H4 (cell line): ENCODE measurements around the gene ADAMTS2. TPM values are rescaled to one million over a fixed set of nuclear protein-coding genes. Genes with fewer than 3 reads are reported as not detected.
A peak's percentile ranks its signal among the peaks of the same experiment; 100 is the strongest.

Experiments
- DNase-seq: peaks from one replicate; pipeline ENCODE4 v3.0.0-alpha.2; 2015; ENCODE audit warnings: low spot score
- total RNA-seq: library from RNA; depleted of rRNA; stranded (reverse); fragments of >200 nt; shearing (Covaris generic); gene quantifications from 2 replicates; pipeline ENCODE4 v1.2.3, GENCODE V29; 2014

Gene ADAMTS2
- total RNA-seq, 1 experiment from 2014 or later, result 1.2 TPM

DNA sequence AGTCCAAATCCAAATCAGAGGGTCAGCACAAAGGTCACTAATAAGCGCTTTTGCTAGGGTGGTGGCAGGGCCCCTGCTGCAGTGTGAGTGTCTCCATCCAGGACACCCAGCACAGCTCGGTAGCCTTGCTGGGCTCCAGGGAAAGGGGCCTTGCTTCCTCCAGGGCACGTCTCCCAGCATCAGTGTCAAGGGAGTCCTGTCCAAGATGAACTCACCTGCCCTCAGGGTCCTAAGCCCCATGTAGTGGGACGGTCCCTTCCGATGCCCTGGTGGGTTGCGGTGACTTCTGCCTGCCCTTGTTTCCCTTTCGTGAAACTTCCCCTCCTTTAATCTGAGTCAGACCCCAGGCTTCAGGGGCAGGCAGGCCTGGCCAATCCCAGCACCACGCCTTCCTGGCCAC, 183.4 kb downstream of the ADAMTS2 start:
- DNase-seq, result no peak

DNA sequence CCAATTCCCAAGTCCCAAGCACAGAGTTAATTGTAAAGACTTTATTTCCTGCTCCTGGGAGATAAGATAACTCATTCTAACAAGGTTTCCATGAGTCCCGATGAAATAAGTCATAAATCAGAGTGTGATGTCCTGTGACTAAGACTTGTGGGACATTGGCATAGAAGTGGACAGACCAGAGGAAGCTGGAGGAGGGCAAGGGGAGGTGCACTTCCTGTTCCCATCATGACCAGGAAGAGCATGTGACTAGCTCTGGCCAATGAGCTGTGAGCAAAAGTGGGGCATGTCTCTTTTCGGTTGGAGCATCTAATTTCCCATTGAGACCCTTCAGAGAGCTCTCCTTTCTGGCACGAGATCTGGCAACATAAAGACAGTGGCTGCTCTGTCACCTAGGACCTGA, 184.7 kb downstream of the ADAMTS2 start:
- DNase-seq, result no peak

DNA sequence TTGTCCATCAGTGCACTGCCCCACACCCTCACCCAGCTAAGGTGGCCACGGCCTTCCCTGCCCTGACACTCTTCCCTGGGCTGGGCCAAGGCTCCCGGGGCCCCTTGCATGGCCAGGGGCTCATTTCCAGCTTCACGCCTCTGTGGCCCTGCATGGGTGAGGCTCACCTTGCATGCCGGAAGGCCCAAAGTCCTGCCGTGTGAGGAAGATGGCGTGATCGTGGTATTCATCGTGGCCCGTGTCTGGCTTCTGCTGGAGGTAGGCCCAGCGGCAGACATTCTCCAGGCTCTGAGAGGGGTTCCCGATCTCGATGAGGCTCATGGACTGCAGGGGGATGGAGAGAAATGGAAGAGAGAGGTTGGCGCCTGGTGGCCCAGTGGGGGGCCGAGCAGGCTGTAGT, 186.7 kb downstream of the ADAMTS2 start:
- DNase-seq, result no peak

DNA sequence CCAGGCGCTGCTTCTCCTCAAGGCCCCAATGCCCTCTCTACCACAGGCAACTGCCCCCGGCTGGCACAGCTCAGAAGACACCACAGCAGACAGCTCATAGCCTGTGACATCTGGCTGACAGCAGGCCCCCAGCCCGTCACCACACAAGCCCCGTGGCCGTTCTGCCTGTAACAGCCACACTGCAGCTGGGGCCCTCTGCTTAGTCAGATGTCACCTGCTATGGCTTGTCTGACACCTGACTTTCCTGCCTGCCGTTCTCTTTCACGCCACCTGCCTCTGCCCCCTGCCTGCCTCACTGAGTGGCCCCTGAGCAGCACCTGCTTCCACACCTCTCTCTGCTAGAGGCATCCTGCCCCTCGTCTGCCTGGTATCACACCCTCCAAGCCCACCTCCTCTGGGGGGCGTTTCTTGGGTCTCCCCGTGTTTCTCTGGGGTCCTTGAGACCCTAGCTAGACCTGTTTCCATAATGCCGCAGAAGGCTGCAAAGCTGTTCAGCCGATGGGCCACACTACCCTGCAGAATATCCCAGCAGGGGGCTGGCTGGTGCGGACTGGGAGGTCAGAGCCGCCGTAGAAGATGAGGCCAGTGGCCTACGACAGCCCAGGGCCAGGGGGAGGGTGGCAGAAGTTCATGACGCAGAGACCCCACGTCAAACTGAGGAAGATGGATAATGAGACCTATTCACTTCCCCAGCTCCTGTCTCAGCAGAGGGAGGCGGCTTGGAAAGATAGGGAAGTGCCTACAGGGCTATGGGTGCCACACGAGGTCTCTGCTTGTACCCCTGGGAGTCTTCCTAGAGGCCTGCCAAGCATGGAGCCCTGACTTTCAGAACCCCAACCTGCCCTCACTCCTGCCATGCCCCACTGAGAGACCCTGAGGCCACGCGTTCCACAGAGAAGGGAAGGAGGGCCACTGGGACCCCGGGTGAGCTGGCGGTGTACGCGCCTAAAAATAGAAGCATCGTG, 190.0 kb downstream of the ADAMTS2 start:
- DNase-seq, result no peak

DNA sequence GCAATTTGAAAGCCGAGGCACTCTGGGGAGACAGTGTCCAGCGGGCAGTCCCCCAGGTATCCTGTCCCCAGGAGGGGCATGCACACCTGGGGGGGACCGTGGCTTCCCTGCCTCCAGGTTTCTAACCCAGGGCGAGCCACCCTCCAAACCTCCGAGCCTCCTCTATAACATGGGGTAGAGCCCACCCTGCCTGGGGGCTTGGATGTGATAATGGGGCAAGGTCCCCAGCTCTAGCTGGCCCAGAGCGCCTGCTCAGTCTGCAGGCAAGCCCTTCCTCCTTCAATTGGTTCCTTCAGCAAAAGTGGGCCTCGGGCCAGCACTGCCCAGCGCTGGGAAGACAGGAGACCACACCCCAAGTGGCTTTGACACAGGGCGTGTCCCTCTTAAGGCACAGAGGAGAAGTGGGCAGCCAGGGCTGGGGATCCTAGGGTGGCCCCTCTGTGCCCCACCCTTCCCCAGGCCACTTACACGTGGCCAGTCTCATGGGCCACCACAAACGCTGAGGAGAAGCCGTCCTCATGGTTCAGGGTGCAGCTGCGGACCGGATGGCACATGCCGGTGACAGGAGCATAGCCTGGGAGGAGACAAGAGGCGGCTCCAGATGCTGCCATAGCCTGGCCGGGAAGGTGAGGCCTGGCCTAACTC, 190.8 kb downstream of the ADAMTS2 start:
- DNase-seq, result no peak

DNA sequence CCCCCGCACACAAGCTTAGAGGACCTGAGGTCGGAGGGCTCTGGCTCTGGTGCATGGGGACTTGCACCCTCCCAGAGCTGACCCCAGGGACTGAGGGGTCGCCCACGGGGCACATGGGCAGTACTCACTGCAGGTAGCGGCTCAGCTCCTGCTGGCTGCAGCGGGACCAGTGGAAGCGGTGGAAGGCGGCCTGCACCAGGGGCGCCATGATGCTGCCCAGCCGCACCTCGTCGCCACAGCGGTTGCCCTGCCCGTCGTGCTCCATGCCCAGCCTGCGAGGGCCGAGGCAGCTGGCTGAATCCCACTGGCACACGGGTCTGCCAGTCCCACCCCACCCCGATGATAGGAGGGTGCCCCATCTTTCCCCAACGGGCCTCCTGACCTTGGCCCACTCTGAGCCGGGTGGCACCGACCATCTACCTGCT, 191.3 kb downstream of the ADAMTS2 start:
- DNase-seq, result no peak

DNA sequence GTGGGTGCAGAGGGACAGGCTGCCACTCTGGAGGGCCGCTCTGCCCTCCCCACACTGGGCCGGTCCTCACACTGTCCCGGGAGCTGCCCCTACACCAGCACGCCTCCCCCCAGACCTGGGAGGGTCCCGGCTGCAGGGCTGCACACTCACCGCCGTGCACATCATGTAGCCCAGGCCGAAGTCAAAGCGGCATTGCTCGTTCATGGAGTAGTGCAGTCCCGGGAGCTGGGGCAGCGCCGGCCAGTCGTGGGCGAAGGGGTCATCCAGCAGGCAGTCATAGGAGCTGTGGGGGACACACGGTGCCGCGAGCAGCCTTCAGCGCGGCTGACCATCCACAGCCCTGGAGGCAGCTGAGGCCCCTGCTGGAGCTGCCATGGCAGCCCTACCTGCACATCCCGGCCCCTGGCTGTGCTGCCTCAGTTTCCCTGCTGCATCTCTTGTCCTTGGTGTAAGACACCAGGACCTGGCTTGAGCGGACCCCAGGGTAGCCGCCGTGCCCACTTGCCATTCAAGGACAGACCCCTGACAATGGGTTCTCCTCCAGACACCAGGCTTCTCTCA, 191.8 kb downstream of the ADAMTS2 start:
- no peak for DNase-seq

DNA sequence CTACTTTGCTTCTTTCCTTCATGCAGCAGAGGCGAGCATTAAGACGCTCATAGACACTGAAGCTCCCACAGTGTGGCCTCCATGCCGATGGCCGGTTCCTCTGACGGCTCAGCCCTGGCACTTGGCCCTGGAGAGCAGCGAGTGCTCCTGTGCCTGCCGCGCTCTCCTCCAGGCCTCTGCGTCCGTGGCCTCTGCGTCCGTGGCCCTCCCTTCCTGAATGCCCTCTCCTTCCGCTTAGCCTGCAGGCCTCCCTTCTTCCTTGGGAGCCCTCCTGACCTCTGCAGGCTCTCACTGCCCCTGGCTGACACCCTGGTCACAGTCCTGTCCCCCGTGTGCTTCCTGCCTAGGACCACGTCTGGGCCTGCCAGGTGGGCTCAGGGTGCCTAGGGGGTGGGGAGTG, 192.3 kb downstream of the ADAMTS2 start:
- no peak for DNase-seq

DNA sequence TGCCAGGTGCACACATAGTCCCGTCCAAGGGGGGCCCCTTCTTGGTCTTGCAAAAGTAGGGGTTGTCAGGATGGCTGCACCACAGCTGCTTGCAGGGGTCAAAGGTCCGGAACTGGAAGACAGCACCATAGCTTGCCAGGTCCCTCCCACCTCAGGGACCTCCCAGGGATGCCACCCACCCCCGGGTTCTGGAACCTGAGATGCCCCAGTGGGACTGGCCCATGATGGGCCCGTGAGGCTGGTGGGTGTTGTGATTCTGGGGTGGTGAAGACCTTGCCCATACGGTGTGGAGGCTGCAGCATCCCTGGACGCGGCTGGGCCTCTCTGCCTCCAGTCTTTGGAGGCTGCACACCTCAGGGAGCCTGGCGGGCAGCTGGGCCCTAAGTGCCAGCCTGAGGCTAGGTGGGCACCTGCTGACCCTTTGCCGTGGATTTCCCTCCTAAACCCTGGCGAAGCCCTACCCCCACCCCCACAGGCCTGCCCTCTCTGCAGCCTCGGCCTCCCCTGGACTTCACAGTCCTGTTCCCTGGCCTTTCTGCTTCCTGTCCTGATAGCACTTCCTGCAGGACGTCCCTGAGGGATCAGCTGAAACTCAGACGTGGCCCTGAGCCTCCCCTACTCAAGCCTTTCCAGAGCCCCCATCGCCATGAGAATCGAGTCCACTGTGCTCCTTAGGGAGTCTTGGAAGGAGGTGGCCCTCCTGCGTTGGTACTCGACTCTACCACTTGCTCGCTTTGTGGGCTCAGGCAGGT, 192.9 kb downstream of the ADAMTS2 start:
- DNase-seq, result no peak

DNA sequence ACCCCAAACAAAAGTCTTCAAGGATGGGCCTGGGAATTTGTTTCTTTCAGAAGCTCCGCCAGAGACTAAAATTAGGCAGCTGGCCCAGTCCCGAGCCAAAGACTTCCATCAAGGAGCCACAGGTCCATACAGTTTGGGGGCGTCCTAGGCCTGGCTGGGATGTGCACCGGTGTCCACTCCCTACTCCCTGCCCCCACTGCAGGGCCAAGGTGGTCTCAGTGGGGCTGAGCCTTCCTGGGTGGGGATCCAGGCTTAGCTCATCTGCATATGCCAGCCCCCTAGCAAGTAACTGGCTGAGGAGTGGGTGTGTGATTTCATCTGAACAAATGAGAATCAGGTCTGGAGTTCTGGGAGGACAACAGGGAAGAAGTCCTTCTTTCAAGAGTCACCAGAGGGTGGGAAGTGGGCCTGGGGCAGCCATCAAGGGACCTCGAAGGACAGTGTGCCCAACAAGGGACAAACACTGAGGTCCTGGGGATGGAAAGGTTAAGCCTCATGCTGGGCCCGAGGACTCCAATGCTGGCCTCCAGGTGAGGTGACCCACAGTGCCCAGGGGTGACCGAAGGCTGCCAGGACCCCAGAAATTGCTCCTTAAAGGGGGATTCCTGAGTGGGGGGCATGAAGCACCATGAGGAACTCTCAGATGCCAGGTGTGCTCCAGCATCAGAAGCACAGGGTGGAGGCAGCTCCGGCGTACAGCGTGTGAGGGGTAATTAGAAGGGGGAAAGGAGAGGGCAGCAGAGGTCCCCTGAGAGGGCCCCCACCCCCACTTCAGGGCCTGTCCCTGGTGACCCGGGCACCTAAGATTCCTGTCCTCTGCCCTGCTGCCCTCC, 193.8 kb downstream of the ADAMTS2 start:
- no peak for DNase-seq

DNA sequence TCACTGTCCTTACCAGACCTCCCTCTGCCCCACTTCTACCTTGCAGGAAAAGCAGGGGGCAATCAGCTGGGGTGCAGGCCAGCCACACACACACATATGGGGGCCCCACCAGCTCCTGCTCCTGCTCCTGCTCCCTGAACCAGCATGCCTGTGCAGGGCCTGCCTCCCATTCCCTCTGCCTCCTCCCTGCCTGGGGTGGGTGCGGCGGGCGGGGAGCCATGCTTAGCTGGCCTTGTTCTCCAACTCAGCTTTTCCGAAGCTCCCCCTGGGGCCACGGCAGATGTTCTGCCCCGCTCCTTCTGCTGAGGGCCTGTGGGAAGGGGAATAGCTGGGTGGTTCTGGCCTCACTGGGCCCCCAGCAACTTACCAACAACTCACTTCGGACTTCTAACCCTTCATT, 195.2 kb downstream of the ADAMTS2 start:
- no peak for DNase-seq

DNA sequence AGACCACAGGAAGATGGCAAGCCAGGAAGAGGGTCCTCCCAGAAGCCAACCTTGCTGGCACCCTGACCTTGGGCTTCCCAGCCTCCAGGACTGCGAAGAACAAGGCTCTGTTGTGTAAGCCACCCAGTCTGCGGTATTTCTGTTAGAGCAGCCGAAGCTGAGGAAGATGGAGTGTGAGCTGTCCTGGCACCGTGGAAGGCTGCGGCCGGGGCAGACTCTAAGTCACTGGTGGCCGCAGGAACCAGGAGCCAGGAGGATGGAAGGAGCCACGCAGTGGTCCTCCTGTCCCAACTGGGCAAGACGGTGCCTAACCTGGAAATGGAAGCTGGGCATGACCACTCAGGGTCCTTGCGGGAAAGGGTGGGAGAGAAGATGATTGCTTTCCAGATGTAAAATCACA, 196.0 kb downstream of the ADAMTS2 start:
- DNase-seq, result no peak

DNA sequence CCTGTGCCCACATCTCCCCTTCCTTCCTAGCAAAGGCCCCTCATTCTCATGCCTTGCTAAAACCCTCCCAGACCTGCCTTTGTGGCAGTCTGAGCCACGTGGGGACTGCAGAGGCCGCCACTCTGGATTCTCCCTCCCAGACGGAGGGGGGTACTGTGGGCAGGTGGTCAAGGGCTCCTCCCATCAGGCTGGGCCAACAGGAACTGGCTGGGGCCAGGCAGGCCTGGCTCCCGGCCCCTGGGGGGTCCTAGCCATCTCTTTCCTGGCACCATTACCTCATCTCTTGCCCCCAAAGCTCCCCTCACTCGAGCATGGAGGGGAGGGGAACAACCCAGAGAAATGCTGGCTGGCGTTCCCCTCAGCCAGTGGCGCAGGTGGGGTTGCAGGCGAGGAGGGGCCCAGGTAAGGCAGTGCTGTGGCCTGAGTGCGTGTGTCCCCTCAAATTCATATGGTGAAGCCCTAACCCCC, 196.5 kb downstream of the ADAMTS2 start:
- DNase-seq, result no peak

DNA sequence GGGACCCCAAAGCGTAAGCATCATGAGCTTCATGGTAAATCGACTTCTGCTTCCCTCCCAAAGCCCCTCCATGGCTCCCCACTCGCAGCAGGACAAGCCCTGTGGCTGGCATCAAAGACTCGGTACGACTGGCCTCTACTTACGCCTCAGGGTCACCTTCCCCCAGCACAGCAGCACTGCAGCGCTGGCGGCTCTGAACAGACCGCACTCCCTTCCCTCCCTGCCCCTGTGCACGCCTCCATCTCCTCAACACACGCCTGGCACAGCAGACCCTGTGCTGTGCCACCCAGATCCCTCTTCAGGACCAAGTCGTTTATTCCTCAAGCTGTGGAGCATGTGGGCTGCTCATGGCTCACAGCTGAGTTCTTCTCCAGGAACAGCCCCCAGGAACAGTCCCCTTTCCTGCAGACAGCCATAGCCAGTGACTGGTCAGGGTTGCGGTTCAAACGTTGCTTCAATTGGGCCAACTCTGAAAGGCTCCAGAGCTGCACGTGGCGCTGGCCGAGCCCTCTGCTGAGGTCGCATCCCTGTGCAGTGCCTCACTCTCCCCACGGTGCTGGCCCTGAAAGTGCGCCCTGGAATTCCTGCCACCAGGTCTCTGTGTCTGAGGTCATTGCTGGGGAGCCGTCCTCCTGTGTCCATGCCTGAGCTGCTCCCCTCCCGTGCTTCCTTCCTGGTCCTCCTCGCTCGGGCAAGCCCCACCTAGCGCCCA, 197.1 kb downstream of the ADAMTS2 start:
- no peak for DNase-seq

DNA sequence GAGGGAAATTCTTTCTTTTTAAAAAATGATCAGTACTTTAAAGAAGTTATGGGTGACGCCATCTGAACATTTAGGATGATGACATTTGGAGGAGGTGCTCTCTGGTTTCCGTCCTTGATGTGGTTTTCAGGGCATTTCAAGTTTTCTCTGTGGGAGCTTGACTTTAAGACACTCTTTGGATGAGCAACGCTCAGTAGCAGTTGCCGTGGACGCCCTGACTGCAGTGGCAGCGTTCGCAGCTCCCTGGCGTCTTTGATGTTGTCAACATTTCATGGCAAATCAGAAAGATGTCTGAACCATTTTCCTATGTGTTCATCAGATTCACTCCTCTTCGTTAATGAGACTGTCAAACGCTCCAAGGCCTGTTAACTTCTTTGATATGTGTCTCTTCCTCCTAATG, 199.0 kb downstream of the ADAMTS2 start:
- DNase-seq, result no peak

DNA sequence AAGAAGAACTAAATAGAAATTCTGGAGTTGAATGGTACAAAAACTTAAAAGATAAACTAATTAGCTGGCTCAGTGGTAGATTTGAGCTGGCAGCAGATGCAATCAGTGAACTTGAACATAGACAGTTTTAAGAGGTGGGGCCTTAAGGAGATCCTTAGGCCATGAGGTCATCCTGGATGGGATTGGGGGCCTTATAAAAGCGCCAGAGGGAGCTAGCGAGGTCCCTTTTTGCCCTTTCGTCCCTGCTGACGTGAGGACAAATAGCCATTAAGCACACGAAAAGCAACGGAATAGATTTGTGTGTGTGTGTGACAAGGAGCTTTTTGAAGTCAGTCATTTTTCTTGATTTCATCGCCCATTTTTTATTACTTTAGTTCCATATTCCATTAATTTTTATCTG, 201.8 kb downstream of the ADAMTS2 start:
- DNase-seq, result peak; percentile 54

DNA sequence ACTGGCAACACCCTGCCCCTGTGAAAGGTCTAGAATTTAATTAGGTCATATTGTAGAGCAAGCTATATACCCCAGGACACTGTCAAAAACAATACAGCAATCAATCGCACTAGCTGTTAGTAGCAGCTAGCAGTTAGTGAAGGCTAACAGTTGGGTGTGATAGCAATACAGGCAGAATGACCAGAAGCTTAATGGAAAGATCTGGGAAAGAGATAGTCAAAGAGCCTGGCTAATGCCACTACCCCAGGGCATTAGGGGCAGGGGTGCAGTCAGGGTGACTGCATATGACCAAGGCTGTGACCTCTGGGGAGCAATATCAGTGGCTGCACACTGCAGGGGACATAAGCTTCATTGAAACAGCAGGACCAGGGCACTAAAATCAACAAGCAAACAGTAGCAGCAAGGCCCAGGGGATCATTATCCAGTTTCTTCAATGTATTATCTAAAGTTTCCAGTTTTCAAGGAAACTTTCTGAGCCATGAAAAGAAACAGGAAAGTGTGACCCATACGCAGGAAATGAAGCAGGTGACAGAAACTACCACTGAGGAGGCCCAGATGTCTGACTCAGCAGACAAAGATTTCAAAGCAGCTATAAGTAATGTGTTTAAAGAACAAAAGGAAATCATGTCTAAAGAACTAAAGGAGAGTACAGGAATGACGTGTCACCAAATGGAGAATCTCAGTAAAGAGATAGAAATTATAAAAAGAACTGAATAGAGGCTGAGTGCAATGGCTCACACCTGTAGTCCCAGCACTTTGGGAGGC, 202.6 kb downstream of the ADAMTS2 start:
- no peak for DNase-seq

DNA sequence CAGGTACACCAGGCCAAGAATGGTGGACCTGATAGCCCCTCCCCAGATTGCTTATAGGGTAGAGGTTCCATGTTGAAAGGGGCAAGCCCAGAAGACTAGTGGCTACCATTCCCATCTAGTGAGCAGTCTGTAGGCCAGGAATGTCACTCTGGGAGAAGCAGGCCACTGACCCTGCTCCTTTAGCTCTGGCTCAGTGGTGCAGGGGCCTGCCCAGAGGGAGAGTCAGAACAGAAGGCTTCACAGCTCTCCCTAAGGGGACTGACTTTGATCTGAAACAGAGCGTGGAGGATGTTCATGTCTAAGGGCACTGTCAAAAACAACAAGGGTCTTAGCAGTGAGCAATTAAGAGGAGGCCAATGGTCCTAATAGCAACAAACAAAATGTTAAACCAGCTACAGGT, 203.4 kb downstream of the ADAMTS2 start:
- no peak for DNase-seq

DNA sequence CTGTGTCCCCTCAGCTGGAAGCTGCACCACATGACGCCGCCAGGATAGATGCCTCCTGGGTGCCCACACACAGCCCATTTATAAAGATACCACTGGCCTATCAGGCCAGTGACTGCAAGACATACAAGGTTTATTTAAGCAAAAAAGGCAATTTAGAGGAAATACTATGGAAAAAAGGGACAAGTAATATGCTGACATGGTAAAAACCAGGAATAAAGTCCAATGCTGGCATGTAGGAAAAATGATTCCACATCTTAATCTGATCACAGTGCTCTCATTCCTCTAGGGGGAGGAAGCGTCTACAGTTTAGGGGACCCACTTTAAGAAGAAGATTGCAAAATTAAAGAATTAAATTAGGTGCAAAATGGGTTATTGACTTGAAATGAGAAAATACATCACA, 205.0 kb downstream of the ADAMTS2 start:
- DNase-seq, result no peak

DNA sequence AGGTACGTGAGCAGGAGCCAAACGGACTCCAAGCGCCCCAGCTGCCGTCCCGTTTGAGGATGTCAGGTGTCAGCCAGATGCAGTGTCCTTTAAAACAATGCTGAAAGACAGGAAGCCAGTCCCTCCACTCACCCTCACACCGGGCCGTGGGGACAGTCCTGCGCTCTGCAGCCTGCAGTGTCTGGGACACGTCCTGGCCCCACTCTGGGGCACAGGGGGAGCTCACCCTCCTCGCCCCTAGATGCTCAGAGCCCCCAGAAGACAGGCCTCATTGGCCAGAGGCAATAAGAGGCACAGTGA, 205.4 kb downstream of the ADAMTS2 start:
- DNase-seq, result no peak
